K562 (cell line): ENCODE measurements around the gene TAL1. TPM values are rescaled to one million over a fixed set of nuclear protein-coding genes. Genes with fewer than 3 reads are reported as not detected.

Experiments used
- CBFA2T3 ChIP-seq: fragments of 450-650 bp; IDR thresholded peaks from 2 replicates; pipeline ENCODE4 v1.6.1; 2017
- IRF2 ChIP-seq: sonication (generic); formaldehyde crosslinking; IDR thresholded peaks from 2 replicates; pipeline ENCODE4 v1.8.1; 2022; ENCODE audit warnings: mild to moderate bottlenecking, missing genetic modification reagents
- MAFK ChIP-seq: IDR thresholded peaks from 2 replicates; pipeline ENCODE4 v1.6.1; 2011; ENCODE audit warnings: low read length, improper control_type of control experiment
- NFYB ChIP-seq: IDR thresholded peaks from 2 replicates; pipeline ENCODE4 v1.6.1; 2011; ENCODE audit warnings: mild to moderate bottlenecking, moderate library complexity; ENCODE audit not compliant: insufficient read length; ENCODE audit errors: extremely low read depth
- NR4A1 ChIP-seq, 2 experiments: fragments of 250-450 bp in 1 of 2; fragments of 450-650 bp in 1 of 2; sonication (Bioruptor Pico) in 1 of 2; IDR thresholded peaks; 2 replicates each; pipeline versions ENCODE4 v1.4.0 to v1.6.1; 2016 to 2020; ENCODE audit warnings: mild to moderate bottlenecking in 2 of 2, missing compliant biosample characterization in 1 of 2, missing genetic modification characterization in 1 of 2, moderate library complexity in 1 of 2
- NRF1 ChIP-seq, 2 experiments: fragments of 450-650 bp; IDR thresholded peaks in 1 of 2; conservative IDR thresholded peaks in 1 of 2; 2 replicates each; pipeline ENCODE4 v1.6.1; 2014; ENCODE audit warnings: mild to moderate bottlenecking in 2 of 2
- POU5F1 ChIP-seq: fragments of 150-350 bp; IDR thresholded peaks from 2 replicates; pipeline ENCODE4 v1.6.1; 2014; ENCODE audit warnings: borderline replicate concordance, low read length, low read depth, mild to moderate bottlenecking; ENCODE audit not compliant: partially characterized antibody
- RBM15 ChIP-seq: fragments of 200-400 bp; formaldehyde crosslinking; IDR thresholded peaks from 2 replicates; pipeline ENCODE4 v1.6.1; 2018; ENCODE audit warnings: mild to moderate bottlenecking, low read length, moderate library complexity; ENCODE audit not compliant: insufficient read depth
- RBM17 ChIP-seq: fragments of 200-400 bp; formaldehyde crosslinking; IDR thresholded peaks from 2 replicates; pipeline ENCODE4 v1.6.1; 2017; ENCODE audit warnings: low read depth, mild to moderate bottlenecking, low read length, borderline replicate concordance
- SIN3B ChIP-seq: fragments of 450-650 bp; IDR thresholded peaks from 2 replicates; pipeline ENCODE4 v1.6.1; 2017; ENCODE audit warnings: low read depth, mild to moderate bottlenecking, moderate library complexity
- ZNF197 ChIP-seq: fragments of 200-800 bp; sonication (Bioruptor generic); IDR thresholded peaks from 2 replicates; pipeline ENCODE4 v1.6.1; 2016; ENCODE audit warnings: low read depth, missing genetic modification characterization, missing compliant biosample characterization
- ZNF444 ChIP-seq: fragments of 250-450 bp; sonication (Bioruptor Pico); IDR thresholded peaks from 2 replicates; pipeline ENCODE4 v1.4.0; 2020; ENCODE audit warnings: mild to moderate bottlenecking, moderate library complexity
- ZNF445 ChIP-seq: fragments of 250-450 bp; sonication (Bioruptor Pico); IDR thresholded peaks from 2 replicates; pipeline ENCODE4 v1.4.0; 2020; ENCODE audit warnings: low read depth, mild to moderate bottlenecking, moderate library complexity
- ZNF551 ChIP-seq: fragments of 250-450 bp; sonication (Bioruptor Pico); IDR thresholded peaks from 2 replicates; pipeline ENCODE4 v1.5.0; 2021; ENCODE audit warnings: mild to moderate bottlenecking, moderate library complexity
- ZNF696 ChIP-seq: fragments of 250-450 bp; sonication (Bioruptor Pico); conservative IDR thresholded peaks from 2 replicates; pipeline ENCODE4 v1.4.0; 2020; ENCODE audit warnings: mild to moderate bottlenecking, moderate library complexity
- ZNF77 ChIP-seq: fragments of 250-450 bp; sonication (Bioruptor Pico); IDR thresholded peaks from 2 replicates; pipeline ENCODE4 v1.5.0; 2020
- polyA plus RNA-seq, 8 experiments: library from polyadenylated mRNA; depleted of rRNA in 4 of 8; stranded (reverse) in 5 of 8; unstranded in 3 of 8; fragments of >200 nt; fragmentation: Nextera tagmentation in 2 of 8; fragmentation: Illumina TruSeq in 1 of 8; extraction: Ambion mirVana in 2 of 8; extraction: Trizol in 1 of 8; gene quantifications; 2 replicates each; pipeline versions ENCODE4 v1.2.1 to v1.2.3, GENCODE V29; 2011 to 2014; ENCODE audit warnings: inconsistent platforms in 1 of 8, missing spikeins in 1 of 8
- total RNA-seq, 7 experiments: library from RNA; depleted of rRNA in 6 of 7; stranded (reverse); fragments of >200 nt in 6 of 7; fragmentation: Illumina TruSeq in 2 of 7; extraction: Trizol in 2 of 7; gene quantifications; 2 replicates each; pipeline versions ENCODE4 v1.2.1 to v1.2.3, GENCODE V29; 2011 to 2021; ENCODE audit warnings: low replicate concordance in 1 of 7
- TF ChIP-seq, protein P1 (sequence below): fragments of 250-450 bp; sonication (Bioruptor Pico); IDR thresholded peaks from 2 replicates; pipeline ENCODE4 v1.5.1; 2021; ENCODE audit warnings: mild to moderate bottlenecking
- TF ChIP-seq, protein P2 (sequence below): fragments of 450-650 bp; formaldehyde crosslinking; IDR thresholded peaks from 2 replicates; pipeline ENCODE4 v1.4.0; 2022; ENCODE audit warnings: mild to moderate bottlenecking, moderate library complexity
- TF ChIP-seq, protein P3 (sequence below): IDR thresholded peaks from 2 replicates; pipeline ENCODE4 v1.6.1; 2014; ENCODE audit warnings: antibody characterized with exemption
- TF ChIP-seq, protein P4 (sequence below): conservative IDR thresholded peaks from 2 replicates; pipeline ENCODE4 v1.6.1; 2011; ENCODE audit warnings: low read depth, mild to moderate bottlenecking, low read length; ENCODE audit not compliant: control insufficient read depth
- TF ChIP-seq, protein P5 (sequence below): fragments of 450-650 bp; IDR thresholded peaks from 2 replicates; pipeline ENCODE4 v1.6.1; 2016; ENCODE audit warnings: missing biosample characterization, missing genetic modification characterization

Gene TAL1
- total and polyA plus RNA-seq, 9 of the 15 experiments (the other 6 are each of a cell fraction or from before 2014, with no cell fraction given) = 18.5 to 106 (median 59.7) TPM

DNA sequence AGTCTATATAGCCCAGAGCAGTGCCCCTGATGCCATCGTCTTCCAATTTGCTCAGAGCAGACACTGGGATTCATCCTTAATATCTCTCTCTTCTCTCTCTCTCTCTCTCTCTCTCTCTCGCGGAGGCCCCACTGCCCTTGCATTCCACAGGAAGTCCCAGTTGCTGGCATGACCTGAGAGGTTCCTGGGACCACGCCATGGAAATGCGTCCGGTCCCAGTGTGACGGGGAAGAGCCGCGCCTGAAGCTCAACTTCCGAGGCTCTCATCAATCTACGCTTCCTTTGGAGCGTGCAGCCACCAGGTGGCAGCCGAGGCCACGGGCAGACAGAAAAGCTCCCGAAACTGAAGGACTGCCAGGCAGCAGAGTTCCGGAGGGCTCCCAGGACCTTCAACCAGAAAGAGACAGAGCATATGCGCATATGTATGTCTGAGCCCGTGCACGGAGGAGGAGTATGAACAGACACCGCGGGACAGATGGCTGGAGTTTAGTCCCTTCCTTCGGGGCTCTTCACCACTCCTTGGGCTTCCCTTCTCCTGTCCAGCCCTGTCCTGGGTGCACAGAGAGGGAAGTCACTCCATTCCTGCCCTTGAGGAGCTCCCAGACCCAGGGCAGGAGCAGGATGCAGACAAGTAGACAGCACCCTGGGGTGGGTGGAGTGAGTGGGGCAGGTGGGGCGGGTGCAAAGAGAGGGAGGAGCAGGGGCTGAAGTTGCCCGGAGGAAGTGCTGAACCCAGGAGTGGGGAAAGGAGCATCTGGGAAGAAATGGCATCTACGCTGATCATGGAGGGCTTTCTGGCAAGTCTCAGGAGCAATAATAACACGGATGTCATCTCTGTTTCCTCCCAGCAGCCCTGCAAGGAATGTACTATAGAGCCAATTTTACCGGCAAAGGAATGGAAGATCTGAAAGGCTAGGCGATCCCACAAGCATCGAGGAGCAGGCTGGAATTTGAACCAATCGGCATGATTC, 52.7 kb downstream of the TAL1 start (continued):
- TF ChIP-seq RBM15 (no peak), NR4A1 (CRISPR knock-in tag; IDR thresholded peaks at IDR 0.05) (no peak), NR4A1 (tag; IDR thresholded peaks at IDR 0.05) (peak; percentile 33; the same call in 1 of the 2 replicates), ZNF444 (CRISPR knock-in tag) (peak; percentile 63; the same call in 1 of the 2 replicates), POU5F1 (no peak), ZNF551 (no peak), NFYB (no peak), ZNF445 (no peak), ZNF197 (no peak), ZNF77 (CRISPR knock-in tag) (no peak), NRF1 (conservative IDR thresholded peaks at IDR 0.05 in 1 of 2, IDR thresholded peaks at IDR 0.05 in 1 of 2) (peak; percentile 60 to 69), MAFK (no peak), CBFA2T3 (no peak), ZNF696 (CRISPR knock-in tag) (no peak), RBM17 (no peak), SIN3B (peak; percentile 95), IRF2 (CRISPR knock-in tag) (no peak)
- TF ChIP-seq, protein P1, sequence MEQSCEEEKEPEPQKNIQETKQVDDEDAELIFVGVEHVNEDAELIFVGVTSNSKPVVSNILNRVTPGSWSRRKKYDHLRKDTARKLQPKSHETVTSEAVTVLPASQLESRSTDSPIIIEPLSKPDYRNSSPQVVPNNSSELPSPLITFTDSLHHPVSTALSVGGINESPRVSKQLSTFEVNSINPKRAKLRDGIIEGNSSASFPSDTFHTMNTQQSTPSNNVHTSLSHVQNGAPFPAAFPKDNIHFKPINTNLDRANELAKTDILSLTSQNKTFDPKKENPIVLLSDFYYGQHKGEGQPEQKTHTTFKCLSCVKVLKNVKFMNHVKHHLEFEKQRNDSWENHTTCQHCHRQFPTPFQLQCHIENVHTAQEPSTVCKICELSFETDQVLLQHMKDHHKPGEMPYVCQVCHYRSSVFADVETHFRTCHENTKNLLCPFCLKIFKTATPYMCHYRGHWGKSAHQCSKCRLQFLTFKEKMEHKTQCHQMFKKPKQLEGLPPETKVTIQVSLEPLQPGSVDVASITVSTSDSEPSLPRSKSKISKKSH (CRISPR knock-in tag) = no peak
- TF ChIP-seq, protein P2, sequence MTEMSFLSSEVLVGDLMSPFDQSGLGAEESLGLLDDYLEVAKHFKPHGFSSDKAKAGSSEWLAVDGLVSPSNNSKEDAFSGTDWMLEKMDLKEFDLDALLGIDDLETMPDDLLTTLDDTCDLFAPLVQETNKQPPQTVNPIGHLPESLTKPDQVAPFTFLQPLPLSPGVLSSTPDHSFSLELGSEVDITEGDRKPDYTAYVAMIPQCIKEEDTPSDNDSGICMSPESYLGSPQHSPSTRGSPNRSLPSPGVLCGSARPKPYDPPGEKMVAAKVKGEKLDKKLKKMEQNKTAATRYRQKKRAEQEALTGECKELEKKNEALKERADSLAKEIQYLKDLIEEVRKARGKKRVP (CRISPR knock-in tag) = no peak
- TF ChIP-seq, protein P3, sequence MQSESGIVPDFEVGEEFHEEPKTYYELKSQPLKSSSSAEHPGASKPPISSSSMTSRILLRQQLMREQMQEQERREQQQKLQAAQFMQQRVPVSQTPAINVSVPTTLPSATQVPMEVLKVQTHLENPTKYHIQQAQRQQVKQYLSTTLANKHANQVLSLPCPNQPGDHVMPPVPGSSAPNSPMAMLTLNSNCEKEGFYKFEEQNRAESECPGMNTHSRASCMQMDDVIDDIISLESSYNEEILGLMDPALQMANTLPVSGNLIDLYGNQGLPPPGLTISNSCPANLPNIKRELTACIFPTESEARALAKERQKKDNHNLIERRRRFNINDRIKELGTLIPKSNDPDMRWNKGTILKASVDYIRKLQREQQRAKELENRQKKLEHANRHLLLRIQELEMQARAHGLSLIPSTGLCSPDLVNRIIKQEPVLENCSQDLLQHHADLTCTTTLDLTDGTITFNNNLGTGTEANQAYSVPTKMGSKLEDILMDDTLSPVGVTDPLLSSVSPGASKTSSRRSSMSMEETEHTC = no peak
- TF ChIP-seq, protein P4, sequence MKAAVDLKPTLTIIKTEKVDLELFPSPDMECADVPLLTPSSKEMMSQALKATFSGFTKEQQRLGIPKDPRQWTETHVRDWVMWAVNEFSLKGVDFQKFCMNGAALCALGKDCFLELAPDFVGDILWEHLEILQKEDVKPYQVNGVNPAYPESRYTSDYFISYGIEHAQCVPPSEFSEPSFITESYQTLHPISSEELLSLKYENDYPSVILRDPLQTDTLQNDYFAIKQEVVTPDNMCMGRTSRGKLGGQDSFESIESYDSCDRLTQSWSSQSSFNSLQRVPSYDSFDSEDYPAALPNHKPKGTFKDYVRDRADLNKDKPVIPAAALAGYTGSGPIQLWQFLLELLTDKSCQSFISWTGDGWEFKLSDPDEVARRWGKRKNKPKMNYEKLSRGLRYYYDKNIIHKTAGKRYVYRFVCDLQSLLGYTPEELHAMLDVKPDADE = peak; percentile 74; the same call in 1 of the 2 replicates
- TF ChIP-seq, protein P5, sequence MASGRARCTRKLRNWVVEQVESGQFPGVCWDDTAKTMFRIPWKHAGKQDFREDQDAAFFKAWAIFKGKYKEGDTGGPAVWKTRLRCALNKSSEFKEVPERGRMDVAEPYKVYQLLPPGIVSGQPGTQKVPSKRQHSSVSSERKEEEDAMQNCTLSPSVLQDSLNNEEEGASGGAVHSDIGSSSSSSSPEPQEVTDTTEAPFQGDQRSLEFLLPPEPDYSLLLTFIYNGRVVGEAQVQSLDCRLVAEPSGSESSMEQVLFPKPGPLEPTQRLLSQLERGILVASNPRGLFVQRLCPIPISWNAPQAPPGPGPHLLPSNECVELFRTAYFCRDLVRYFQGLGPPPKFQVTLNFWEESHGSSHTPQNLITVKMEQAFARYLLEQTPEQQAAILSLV (tag) = no peak
